Eye (tissue), 1 donor: ENCODE measurements around the gene MLEC.
A peak's percentile ranks its signal among the peaks of the same experiment; 100 is the strongest.
"Not testable (repeated sequence)": the region's sequence is repeated elsewhere in the genome, so short reads cannot be mapped to it uniquely, and the experiment has no call there.

Source experiments
- DNase-seq: peaks from one replicate; pipeline ENCODE4 v3.0.0-alpha.2; 2015

Gene MLEC

DNA sequence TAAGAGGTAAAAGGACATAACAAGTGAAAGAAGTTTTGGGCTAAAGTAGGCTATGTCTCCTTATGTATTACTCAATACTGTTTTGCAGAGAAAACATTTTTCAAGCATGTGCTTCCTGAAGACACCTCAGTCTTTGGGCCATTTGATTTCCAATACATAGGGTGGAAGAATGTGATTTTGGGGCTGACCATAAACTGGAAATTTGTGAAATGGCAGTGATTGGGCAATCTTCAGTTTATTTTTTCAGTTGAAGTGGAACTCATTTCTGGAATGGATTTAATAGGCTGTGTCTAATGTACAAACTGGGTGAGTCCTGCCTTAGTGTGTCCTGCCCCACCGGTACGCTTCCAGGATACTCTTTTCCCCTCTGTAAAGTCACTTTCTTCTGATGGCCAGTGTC is 35.8 kb downstream of the MLEC start:
- no peak for DNase-seq

DNA sequence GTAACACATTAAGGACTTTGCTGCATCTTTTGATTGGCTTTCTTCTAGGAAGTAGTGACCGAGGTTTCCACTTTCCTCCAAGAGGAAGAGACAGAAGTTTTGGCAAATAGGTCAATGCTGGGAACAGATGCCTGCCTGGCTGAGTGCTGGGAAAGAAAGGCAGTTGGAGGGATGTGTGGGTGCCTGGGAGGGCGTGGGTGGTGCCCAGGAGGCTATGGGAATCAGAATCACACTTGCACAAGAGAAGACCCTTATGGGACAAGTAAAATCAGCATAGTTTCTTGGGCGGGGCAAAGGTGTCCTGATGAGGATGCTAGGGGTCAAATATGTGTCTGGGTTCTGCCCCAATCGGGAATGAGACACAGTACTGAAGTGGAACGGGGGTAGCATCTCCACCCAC is 37.8 kb downstream of the MLEC start:
- DNase-seq = no peak

- DNase-seq = no peak
These were observed 38.3 kb downstream of the MLEC start for GRCh38 chr12:120725151-120725658.

DNA sequence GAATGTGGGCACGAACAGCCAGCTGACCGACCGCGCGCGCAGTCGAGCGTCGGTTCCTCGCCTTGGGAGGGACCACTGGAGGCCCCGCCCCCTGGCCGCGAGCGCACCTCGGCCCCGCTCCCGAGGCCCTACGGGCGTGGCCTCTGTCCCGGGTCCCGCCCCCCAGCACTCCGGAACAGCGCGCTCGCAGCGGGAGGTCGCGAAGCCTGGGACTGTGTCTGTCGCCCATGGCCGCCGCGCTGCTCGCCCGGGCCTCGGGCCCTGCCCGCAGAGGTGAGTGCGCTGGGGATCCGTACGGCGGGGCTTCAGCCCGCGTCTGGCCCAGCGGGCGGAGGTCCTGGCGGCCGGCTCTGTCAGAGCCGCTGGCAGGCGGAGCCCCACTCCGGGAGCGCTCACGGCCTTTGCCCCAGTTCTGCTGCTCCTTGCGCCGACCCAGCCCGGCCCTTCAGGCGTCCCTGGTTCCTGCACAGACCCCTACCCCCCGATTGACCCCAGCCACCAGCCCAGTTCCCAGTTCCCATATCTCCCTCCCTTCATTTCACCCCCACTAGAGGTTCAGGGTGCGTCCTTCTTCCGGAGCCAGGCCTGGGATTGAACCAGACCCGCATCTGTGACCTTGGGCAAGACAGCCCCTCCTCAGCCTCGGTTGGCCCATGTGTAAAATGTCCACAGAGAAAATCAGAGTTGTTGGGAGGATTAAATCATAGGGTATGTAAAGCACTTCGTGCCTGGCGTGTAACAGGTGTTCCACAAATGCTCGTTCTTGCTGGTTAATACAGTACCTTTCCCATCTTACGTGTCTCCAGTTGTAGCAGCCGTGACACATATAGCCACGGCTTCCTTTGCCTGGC is 38.9 kb downstream of the MLEC start, which contains the start of gene ACADS:
ACADS (plus strand) TSS at position 168 of the 851 bp plus-strand sequence; CDS start at position 228, 60 bp downstream.
- peak; percentile 95 for DNase-seq

DNA sequence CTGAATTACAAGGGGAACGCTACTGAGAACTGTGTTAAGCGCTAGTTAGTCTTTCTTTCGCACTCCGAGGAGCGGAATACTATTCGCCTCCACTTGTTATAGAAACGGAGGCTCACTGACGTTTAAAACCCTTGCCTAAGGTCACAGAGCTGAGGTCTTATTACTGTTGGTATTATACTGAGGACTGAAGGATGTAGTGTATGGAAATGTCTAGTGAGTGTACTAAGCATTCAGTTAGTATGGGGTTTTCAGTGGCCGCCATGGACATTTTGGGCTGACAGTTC is 39.5 kb downstream of the MLEC start:
- DNase-seq = no peak

DNA sequence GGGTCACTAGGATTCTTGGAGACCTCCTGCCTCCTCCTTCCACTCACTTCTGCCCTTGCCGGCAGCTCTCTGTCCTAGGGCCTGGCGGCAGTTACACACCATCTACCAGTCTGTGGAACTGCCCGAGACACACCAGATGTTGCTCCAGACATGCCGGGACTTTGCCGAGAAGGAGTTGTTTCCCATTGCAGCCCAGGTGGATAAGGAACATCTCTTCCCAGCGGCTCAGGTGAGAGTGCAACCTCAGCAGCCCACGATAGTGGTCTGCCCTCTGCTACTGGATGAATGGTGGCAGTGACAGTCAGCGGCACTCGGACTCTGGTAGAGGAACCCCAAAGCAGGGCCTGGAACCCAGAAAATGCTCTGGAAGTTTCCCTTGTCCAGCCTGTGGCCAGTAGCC is 40.0 kb downstream of the MLEC start:
- no peak for DNase-seq

DNA sequence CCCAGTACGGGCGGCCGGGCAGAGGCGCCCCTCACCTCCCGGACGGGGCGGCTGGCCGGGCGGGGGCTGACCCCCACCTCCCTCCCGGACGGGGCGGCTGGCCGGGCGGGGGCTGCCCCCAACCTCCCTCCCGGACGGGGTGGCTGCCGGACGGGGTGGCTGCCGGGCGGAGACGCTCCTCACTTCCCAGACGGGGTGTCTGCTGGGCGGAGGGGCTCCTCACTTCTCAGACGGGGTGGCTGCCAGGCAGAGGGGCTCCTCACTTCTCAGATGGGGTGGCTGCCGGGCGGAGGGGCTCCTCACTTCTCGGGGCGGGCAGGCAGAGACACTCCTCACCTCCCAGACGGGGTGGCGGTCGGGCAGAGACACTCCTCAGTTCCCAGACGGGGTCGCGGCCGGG is 45.2 kb downstream of the MLEC start:
- DNase-seq = not testable (repeated sequence)

GRCh38 chr12:120733574-120733973 is 46.6 kb downstream of the MLEC start:
- no peak for DNase-seq

GRCh38 chr12:120734210-120734609 is 47.3 kb downstream of the MLEC start:
- DNase-seq = no peak

DNA sequence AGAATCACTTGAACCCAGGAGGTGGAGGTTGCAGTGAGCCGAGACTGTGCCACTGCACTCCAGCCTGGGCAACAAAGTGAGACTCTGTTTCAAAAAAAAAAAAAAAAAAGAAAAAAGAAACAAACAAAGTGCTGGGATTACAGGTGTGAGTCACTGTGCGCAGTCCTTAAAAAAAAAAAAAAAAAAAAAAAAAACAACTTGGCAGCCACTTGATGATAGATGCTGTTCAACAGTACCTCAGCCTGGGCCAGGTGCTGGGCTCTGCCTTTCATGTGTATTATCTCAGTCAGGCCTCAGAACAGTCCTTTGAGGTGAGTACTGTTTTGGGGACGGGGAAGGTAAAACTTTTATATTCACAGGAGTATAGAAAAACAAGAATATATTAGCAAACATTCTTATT is 48.2 kb downstream of the MLEC start:
- no peak for DNase-seq

GRCh38 chr12:120736404-120737331 is 49.7 kb downstream of the MLEC start:
- no peak for DNase-seq

DNA sequence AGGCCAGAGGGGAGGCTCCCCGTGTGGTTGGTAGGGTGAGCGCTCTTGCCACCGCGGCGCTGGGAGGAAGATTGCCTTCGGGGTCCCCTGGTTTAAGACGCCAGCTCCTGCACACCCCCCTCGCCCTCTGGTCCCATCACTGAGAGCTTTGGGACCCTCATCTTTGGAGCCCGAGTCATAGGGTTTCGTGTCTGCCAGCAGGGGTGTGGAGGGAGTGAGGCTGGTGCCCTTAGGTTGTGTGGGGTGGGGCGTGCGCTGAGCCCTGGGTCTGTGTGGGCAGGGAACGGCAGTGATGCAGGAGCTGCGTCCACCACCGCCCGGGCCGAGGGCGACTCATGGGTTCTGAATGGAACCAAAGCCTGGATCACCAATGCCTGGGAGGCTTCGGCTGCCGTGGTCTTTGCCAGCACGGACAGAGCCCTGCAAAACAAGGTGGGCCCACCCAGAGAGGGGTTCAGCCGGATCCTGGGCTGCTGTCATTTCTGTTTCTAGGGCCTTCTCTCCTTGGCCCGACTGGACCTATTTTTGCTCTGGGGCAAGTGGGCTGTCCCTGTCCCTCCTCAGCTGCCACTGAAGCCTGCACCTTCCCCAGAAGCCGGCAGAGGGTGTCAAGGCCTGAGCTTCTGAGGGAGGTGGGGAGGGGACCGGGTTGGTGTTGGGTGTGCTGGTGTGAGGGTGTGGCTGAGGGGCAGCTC is 50.8 kb downstream of the MLEC start:
- DNase-seq = peak; percentile 9

DNA sequence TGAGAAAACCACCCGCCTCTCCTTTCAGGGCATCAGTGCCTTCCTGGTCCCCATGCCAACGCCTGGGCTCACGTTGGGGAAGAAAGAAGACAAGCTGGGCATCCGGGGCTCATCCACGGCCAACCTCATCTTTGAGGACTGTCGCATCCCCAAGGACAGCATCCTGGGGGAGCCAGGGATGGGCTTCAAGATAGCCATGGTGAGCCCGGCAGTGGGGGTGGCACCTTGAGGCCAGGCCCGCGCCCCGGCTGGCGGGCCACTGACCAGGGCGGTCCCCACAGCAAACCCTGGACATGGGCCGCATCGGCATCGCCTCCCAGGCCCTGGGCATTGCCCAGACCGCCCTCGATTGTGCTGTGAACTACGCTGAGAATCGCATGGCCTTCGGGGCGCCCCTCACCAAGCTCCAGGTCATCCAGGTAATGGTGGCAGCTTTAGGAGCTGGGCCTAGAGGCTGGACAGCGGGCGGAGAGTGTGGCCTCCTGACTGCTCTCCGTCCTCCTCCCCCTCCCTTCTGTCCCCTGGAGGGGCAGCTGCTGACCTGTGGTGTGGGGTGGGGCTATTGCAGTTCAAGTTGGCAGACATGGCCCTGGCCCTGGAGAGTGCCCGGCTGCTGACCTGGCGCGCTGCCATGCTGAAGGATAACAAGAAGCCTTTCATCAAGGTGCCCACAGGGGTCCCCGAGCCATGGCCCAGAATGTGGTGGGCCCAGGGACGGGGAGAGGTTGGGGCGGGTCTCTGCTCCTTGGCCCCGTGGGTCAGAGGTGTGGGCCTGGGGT is 51.5 kb downstream of the MLEC start:
- no peak for DNase-seq

DNA sequence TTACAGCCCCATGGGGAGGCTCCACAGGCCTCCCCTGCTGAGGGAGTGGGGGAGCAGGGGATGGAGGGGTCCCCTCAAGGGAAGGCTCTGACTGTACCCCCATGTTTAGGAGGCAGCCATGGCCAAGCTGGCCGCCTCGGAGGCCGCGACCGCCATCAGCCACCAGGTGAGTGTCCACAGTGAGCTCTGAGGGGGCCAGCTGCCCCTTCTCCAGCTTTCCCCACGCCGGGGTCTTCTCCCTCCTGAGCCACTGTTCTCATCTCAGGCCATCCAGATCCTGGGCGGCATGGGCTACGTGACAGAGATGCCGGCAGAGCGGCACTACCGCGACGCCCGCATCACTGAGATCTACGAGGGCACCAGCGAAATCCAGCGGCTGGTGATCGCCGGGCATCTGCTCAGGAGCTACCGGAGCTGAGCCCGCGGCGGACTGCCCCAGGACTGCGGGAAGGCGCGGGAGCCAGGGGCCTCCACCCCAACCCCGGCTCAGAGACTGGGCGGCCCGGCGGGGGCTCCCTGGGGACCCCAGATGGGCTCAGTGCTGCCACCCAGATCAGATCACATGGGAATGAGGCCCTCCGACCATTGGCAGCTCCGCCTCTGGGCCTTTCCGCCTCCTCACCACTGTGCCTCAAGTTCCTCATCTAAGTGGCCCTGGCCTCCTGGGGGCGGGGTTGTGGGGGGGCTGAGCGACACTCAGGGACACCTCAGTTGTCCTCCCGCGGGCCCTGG is 52.2 kb downstream of the MLEC start:
- no peak for DNase-seq

DNA sequence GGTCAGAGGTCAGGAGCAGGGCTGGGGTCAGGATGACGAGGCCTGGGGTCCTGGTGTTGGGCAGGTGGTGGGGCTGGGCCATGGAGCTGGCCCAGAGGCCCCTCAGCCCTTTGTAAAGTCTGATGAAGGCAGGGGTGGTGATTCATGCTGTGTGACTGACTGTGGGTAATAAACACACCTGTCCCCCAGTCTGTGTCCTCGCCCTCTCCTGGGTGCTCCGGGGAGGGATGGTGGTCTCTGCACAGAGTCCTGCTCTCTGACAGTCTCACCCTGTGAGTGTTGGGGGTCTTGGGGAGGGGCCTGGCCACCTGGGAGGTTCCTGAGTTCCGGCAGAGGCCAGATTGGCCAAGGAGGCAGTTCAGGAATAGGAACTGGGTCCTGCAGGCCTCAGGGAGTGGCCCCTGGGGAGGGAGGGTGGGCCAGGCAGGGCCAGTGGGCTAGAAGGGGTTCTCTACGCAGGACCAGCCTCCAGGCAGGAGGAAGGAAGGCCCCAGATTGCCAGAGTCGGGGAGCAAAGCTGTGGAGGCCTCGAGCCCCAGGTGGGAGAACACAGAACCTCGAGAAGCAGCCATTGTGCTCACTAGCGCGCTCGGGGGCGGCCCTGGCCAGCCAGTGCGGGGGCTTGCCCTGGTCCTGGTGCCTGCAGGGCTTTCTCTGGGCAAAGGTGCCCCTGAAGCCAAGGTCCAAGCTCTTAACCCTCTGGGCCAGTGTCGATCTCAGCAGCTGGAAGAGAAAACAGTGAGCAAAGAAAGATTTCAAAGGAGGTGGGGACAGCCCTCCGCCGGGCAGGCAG is 53.1 kb downstream of the MLEC start:
- DNase-seq = no peak

DNA sequence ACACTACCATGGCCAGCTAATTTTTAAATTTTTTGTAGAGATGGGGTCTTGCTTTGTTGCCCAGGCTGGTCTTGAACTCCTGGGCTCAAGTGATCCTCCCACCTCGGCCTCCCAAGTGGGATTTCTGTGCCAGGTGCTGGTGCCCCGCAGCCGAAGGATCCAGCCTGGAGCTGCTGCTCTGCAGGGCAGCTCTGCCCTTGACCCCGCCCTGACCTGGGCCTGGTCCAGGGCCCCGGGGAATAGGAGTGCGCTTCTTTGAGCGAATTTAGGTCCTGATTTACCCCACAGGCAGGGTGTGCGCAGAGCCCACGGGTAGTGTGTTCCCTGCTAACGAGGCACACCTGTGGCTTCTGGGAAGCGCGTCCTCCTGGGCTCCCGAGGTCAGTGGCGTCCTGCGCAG is 53.9 kb downstream of the MLEC start:
- no peak for DNase-seq

DNA sequence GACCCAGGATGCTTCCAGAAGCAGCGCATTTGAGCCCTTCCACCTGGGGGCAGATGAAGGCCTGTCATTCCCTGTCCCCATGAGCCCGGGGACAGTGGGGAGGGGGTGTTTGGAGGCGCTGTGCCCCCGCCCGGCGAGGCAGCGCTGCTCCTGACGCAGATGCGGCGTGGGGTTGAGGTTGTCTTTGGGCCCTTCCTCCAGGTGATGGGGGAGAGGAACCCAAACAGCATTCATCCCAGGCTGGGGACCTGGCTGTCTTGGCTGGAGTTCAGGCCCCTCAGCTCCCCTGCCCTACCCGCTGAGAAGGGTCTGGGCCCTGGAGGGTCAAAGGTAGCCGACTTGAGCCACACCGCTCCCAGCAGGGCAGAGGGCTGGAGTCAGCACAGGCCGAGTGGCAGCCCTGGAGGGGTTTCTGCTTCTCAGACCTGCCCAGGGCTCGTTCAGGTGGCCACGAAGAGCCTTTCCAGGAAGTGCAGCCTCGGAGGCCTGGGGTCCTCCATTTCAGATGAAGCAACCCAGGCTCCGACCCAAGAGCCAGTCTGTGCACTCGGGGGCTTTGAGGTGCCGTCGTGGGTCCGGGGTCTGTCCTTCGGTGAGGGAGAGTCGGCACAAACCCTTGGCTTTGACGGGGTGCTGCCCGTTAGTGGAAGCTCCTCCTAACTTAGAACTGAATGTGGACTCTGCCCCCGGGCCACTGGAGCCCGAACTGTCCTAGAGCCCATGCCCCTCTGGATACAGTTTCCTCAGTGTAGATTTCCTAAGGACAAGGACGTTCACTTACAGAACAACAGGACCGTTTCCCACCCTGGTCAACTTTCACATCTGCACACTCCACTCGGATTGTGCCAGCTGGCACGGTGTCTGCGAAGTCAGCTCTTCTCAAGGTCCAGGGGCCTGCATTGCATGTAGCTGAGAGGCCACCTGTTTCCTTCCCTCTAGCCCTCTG is 54.8 kb downstream of the MLEC start:
- no peak for DNase-seq

- DNase-seq = no peak
These were observed 58.1 kb downstream of the MLEC start for GRCh38 chr12:120744922-120745493.

- no peak for DNase-seq
These were observed 61.3 kb downstream of the MLEC start for GRCh38 chr12:120748242-120748641.
